ENCODE data around the gene HNRNPM.
"Not testable (repeated sequence)": the region's sequence is repeated elsewhere in the genome, so short reads cannot be mapped to it uniquely, and the experiment has no call there.

The HNRNPM gene

GRCh38 chr19:8426283-8426682, 18.5 kb upstream of the HNRNPM start:
- DNase-seq, result no peak

- DNase-seq, result no peak
Observed at GRCh38 chr19:8429044-8429443, 15.7 kb upstream of the HNRNPM start.

- no peak for DNase-seq
Observed at GRCh38 chr19:8429826-8430225, 14.9 kb upstream of the HNRNPM start.

GRCh38 chr19:8430650-8431049, 14.1 kb upstream of the HNRNPM start:
- DNase-seq, result no peak

GRCh38 chr19:8438236-8438635, 6.5 kb upstream of the HNRNPM start:
- DNase-seq, result no peak

- DNase-seq, result no peak
Observed at GRCh38 chr19:8441725-8442544, 2.8 kb upstream of the HNRNPM start.

- DNase-seq, result not testable (repeated sequence)
Observed at GRCh38 chr19:8444140-8444676, 567 bp upstream of the HNRNPM start.

GRCh38 chr19:8445488-8446001, 770 bp downstream of the HNRNPM start:
- DNase-seq, result no peak

- DNase-seq, result no peak
Observed at GRCh38 chr19:8446061-8446709, 1.4 kb downstream of the HNRNPM start.

GRCh38 chr19:8449830-8450229, 5.1 kb downstream of the HNRNPM start:
- DNase-seq, result no peak

GRCh38 chr19:8451377-8451776, 6.6 kb downstream of the HNRNPM start:
- DNase-seq, result no peak

- peak; percentile 64 for DNase-seq
Observed at GRCh38 chr19:8451885-8452284, 7.1 kb downstream of the HNRNPM start.

GRCh38 chr19:8452446-8453123, 7.8 kb downstream of the HNRNPM start:
- DNase-seq, result no peak

GRCh38 chr19:8453616-8454015, 8.8 kb downstream of the HNRNPM start:
- no peak for DNase-seq

- DNase-seq, result no peak
Observed at GRCh38 chr19:8454218-8454617, 9.4 kb downstream of the HNRNPM start.

GRCh38 chr19:8455018-8455417, 10.2 kb downstream of the HNRNPM start:
- no peak for DNase-seq

GRCh38 chr19:8456064-8456463, 11.3 kb downstream of the HNRNPM start:
- no peak for DNase-seq

GRCh38 chr19:8457209-8457608, 12.4 kb downstream of the HNRNPM start:
- no peak for DNase-seq

GRCh38 chr19:8457827-8458226, 13.1 kb downstream of the HNRNPM start:
- no peak for DNase-seq

GRCh38 chr19:8458380-8458779, 13.6 kb downstream of the HNRNPM start:
- no peak for DNase-seq

GRCh38 chr19:8459095-8459494, 14.3 kb downstream of the HNRNPM start:
- DNase-seq, result no peak

GRCh38 chr19:8459520-8460270, 14.9 kb downstream of the HNRNPM start:
- DNase-seq, result peak; percentile 58
